HG03103 (cell line): Measurements from ENCODE around the gene C3orf18.

Source experiments
- ATAC-seq: cut with Tn5 transposase; IDR thresholded peaks from one replicate; pipeline ENCODE4 v1.9.1; 2021; ENCODE audit warnings: low read depth; ENCODE audit not compliant: unreplicated experiment

The C3orf18 gene

GRCh38 chr3:50567386-50568167, at the start of gene C3orf18:
Gene C3orf18 (minus strand): TSS chr3:50567747. CDS start chr3:50565699, 2,048 bp downstream.
- peak; percentile 75 for ATAC-seq

GRCh38 chr3:50616770-50617095, 49.2 kb upstream of the C3orf18 start:
- ATAC-seq = peak; percentile 52

DNA sequence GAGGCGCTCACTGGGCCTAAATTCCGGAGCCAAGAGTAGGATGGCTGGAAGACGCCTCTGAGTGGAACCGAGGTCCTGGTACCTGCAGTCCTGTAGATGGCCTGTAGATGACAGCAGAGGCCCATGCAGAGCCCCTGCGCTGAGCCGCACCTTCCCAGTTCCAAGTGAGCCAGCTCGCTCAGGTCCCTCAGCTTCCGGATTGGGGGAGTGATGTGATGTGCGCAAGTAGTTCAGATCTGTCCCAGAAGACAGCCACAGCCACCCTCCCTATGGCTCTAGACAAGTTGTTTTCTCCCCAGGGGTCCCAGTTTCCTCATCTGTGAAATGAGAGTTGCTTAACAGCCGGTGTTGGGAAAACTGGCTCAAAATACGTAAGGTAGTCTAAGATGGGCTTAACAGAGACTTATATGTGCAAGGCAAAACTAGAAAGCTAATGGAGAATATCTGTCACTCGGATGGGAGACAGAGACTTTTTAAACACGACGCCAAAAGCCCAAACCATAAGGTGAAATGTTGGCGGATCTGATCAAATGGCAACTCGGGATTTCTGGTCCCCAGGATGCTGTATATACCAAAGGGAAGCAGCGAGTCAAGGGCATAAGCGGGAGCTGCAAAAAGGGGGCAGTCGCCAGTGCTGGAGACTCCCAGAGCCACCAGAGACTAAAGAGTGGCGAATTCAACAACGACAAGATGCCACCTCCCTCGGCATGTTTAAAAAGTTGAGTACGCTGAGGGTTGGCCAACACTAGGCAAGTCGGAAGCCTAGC, 48.6 kb upstream of the C3orf18 start:
- ATAC-seq = no peak

- no peak for ATAC-seq
Observed at GRCh38 chr3:50615190-50615589, 47.6 kb upstream of the C3orf18 start.

GRCh38 chr3:50612970-50613846, 45.7 kb upstream of the C3orf18 start:
- no peak for ATAC-seq

DNA sequence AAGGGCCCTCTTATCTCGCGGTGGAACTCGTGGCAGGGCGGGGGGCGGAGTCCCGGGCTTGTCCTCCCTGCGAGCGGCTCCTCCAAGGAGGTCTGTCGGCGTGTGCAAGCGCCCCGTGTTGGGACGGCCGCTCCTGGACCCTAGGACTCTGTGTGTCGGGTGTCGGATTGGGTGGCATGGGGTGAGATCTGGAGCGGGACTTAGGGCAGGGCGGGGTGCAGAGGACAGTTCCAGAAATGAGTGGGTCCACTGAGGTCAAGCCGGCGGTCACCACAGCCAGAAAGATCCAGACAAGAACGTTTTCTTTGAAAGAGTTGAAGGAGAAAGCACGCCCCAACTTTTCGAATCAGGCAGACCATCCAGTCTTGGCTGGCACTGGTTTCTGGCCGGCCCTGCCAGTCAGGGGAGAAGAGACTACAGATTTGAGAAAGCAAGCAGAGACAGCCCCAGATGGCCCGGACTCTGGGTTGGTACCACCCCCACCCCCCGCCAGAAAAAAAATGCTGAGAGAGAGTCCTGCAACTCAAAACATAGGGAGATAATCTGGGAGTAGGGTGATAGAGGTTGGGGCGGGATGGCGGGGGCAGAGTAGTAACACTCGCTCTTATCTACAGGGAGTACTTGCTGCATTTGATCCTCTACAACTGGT, 44.8 kb upstream of the C3orf18 start:
- ATAC-seq = no peak

- peak; percentile 64 for ATAC-seq
Observed at GRCh38 chr3:50611464-50612233, 44.1 kb upstream of the C3orf18 start, which contains the start of gene CISH. Gene CISH (minus strand): TSS chr3:50611774. CDS start chr3:50611650, 124 bp downstream.

DNA sequence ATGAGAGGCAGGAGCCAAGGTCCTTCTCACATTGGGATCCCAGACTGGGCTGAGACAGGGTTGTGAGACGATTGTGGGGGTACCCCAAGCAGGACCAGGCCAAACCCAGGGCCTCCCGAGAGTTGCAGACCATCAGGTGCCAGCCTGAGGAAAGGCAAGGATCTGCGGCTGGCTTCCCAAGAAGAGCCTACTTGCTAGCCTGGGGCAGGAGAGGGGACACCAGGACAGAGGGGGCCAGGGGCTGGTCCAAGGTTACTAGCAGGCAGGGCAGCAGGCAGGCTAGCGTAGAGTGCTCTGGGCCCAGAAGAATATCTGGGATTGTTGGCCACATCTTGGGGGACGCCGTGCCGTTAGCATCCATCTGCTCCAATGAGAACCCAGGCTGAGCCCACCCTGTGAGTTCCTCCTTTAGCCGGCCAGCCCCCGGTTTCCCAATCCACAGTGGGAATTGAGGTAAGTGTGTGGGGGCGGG, 43.5 kb upstream of the C3orf18 start:
- ATAC-seq = no peak

GRCh38 chr3:50610181-50610971, 42.8 kb upstream of the C3orf18 start:
- no peak for ATAC-seq

GRCh38 chr3:50609763-50610085, 42.2 kb upstream of the C3orf18 start:
- no peak for ATAC-seq

- ATAC-seq = no peak
Observed at GRCh38 chr3:50609071-50609762, 41.7 kb upstream of the C3orf18 start.

- no peak for ATAC-seq
Observed at GRCh38 chr3:50608278-50608677, 40.7 kb upstream of the C3orf18 start.

DNA sequence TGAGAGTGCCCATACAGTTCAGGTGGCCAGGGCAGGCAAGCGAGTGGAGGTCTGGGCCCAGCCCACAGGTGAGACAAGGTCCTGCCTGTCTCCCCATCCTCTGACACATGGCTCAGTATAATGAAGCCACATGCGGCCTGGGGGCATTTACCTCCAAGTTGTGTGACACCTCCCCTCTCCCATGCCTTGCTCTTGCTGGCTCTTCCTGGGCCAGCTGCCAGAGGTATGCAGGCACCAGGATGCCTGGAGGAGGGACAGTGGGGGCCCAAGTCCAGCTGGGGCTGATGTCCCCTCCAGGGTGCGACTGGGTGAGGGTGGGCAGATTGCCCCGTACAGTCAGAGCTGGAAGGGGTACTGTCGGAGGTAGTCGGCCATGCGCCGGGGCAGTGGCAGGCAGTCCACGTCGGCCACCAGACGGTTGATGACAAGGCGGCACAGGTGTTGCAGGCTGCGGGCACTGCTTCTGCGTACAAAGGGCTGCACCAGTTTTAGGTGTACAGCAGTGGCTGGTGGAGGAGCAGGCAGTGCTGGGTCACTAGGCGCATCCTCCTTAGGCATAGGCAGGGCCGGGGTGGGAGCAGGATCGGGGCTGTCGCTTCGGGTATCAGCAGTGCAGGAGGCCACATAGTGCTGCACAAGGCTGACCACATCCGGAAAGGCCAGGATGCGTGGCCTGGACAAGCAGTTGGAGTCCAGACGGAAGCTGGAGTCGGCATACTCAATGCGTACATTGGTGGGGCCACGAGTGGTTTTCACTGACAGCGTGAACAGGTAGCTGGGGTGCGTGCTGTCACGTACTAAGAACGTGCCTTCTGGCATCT, 39.9 kb upstream of the C3orf18 start:
- no peak for ATAC-seq

GRCh38 chr3:50606596-50606995, 39.0 kb upstream of the C3orf18 start:
- ATAC-seq = no peak

- ATAC-seq = no peak
Observed at GRCh38 chr3:50605901-50606326, 38.4 kb upstream of the C3orf18 start.

GRCh38 chr3:50604628-50605588, 37.4 kb upstream of the C3orf18 start:
- ATAC-seq = no peak
